Tibial nerve (tissue), 4 donors: ENCODE results near the gene ADIPOR2.

Experiments
- EP300 ChIP-seq, 2 donors: sonication (generic); formaldehyde crosslinking; IDR thresholded peaks; one replicate each; pipeline ENCODE4 v1.6.1; 2017; ENCODE audit warnings: antibody characterized with exemption in 2 of 2, mild to moderate bottlenecking in 1 of 2
- POLR2A ChIP-seq, 2 donors: fragments of 450-650 bp; IDR thresholded peaks; one replicate each; pipeline ENCODE4 v1.6.1; 2017; ENCODE audit warnings: antibody characterized with exemption in 2 of 2, mild to moderate bottlenecking in 2 of 2, moderate library complexity in 2 of 2
- TF ChIP-seq, protein P1 (sequence below), 5 experiments: fragments of 200-600 bp in 3 of 5; fragments of 450-650 bp in 2 of 5; sonication (generic) in 3 of 5; IDR thresholded peaks; one replicate each; pipeline ENCODE4 v1.5.1; 2016 to 2019; ENCODE audit warnings: antibody characterized with exemption in 5 of 5, mild to moderate bottlenecking in 3 of 5, moderate library complexity in 2 of 5

DNA sequence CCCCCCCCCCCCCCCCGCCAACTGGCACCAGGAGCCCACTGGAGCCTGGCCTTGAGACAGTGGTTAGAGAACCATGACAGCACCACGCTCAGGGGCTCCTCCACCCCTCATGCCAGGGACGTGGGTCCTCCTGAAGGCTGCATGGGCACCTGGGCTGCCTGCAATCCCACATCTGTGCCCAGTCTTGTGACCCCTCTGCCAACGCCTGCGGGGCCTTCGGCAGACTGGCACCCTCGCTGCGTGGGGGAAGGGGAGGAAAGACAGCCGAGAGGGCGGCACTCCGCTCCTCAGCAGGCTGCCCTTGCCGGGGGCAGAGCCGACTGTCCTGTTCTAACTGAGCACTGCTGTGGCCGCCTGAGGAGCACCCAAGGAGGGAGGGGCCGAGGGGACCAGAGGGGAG is 135.5 kb downstream of the ADIPOR2 start:
- TF ChIP-seq, protein P1, sequence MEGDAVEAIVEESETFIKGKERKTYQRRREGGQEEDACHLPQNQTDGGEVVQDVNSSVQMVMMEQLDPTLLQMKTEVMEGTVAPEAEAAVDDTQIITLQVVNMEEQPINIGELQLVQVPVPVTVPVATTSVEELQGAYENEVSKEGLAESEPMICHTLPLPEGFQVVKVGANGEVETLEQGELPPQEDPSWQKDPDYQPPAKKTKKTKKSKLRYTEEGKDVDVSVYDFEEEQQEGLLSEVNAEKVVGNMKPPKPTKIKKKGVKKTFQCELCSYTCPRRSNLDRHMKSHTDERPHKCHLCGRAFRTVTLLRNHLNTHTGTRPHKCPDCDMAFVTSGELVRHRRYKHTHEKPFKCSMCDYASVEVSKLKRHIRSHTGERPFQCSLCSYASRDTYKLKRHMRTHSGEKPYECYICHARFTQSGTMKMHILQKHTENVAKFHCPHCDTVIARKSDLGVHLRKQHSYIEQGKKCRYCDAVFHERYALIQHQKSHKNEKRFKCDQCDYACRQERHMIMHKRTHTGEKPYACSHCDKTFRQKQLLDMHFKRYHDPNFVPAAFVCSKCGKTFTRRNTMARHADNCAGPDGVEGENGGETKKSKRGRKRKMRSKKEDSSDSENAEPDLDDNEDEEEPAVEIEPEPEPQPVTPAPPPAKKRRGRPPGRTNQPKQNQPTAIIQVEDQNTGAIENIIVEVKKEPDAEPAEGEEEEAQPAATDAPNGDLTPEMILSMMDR (IDR thresholded peaks at IDR 0.05), result no peak
- TF ChIP-seq POLR2A (IDR thresholded peaks at IDR 0.05) (no peak), EP300 (IDR thresholded peaks at IDR 0.05) (no peak)
